Hepatocyte (in vitro differentiated cells): ENCODE measurements around the gene FBXL13. TPM values are rescaled to one million over a fixed set of nuclear protein-coding genes. Genes with fewer than 3 reads are reported as not detected.
"Not testable (repeated sequence)": the region's sequence is repeated elsewhere in the genome, so short reads cannot be mapped to it uniquely, and the experiment has no call there.

Source experiments
- DNase-seq: peaks from one replicate; pipeline ENCODE4 v3.0.0-alpha.2; 2016; ENCODE audit warnings: low spot score
- H2AFZ ChIP-seq: fragments of 200-600 bp; sonication (generic); 2 replicates; pipeline ENCODE4 v1.6.0; 2016; ENCODE audit warnings: antibody characterized with exemption, mild to moderate bottlenecking
- H3K27ac ChIP-seq: fragments of 200-600 bp; sonication (generic); 2 replicates; pipeline ENCODE4 v1.5.1; 2016; ENCODE audit warnings: mild to moderate bottlenecking
- H3K27me3 ChIP-seq: fragments of 200-600 bp; sonication (generic); 2 replicates; pipeline ENCODE4 v1.6.1; 2016
- H3K36me3 ChIP-seq: fragments of 200-600 bp; sonication (generic); replicated peaks from 2 replicates; pipeline ENCODE4 v1.5.1; 2016; ENCODE audit warnings: low read depth; ENCODE audit not compliant: insufficient read depth
- H3K4me1 ChIP-seq: fragments of 200-600 bp; sonication (generic); 2 replicates; pipeline ENCODE4 v1.5.1; 2016; ENCODE audit warnings: mild to moderate bottlenecking, moderate library complexity; ENCODE audit not compliant: insufficient read depth
- H3K4me2 ChIP-seq: fragments of 200-600 bp; sonication (generic); 2 replicates; pipeline ENCODE4 v1.6.0; 2016
- H3K4me3 ChIP-seq: fragments of 200-600 bp; sonication (generic); 2 replicates; pipeline ENCODE4 v1.5.1; 2016; ENCODE audit warnings: mild to moderate bottlenecking
- H3K79me2 ChIP-seq: fragments of 200-600 bp; sonication (generic); 2 replicates; pipeline ENCODE4 v1.6.0; 2017; ENCODE audit warnings: mild to moderate bottlenecking
- H3K9me2 ChIP-seq: fragments of 200-600 bp; sonication (generic); replicated peaks from 2 replicates; pipeline ENCODE4 v1.6.0; 2017; ENCODE audit warnings: mild to moderate bottlenecking; ENCODE audit not compliant: insufficient read depth
- H3K9me3 ChIP-seq: fragments of 200-600 bp; sonication (generic); 2 replicates; pipeline ENCODE4 v1.5.1; 2016; ENCODE audit warnings: low read depth, mild to moderate bottlenecking
- H4K20me1 ChIP-seq: fragments of 200-600 bp; sonication (generic); 2 replicates; pipeline ENCODE4 v1.6.0; 2016; ENCODE audit warnings: mild to moderate bottlenecking; ENCODE audit not compliant: insufficient read depth, poor library complexity, severe bottlenecking
- CTCF ChIP-seq: fragments of 200-600 bp; sonication (generic); IDR thresholded peaks from 2 replicates; pipeline ENCODE4 v1.5.1; 2016; ENCODE audit warnings: antibody characterized with exemption, mild to moderate bottlenecking; ENCODE audit not compliant: poor library complexity
- EZH2 ChIP-seq: fragments of 200-600 bp; sonication (generic); IDR thresholded peaks from 2 replicates; pipeline ENCODE4 v1.6.1; 2016; ENCODE audit warnings: antibody characterized with exemption, mild to moderate bottlenecking, borderline replicate concordance
- EZH2phosphoT487 ChIP-seq: fragments of 200-600 bp; sonication (generic); IDR thresholded peaks from one replicate; pipeline ENCODE4 v1.6.1; 2018; ENCODE audit warnings: antibody characterized with exemption, mild to moderate bottlenecking, low read depth, moderate library complexity; ENCODE audit not compliant: unreplicated experiment, severe bottlenecking
- WGBS: methylation state at CpG from one replicate; pipeline ENCODE4 v1.1.6; 2016; ENCODE audit warnings: low lambda C conversion rate; ENCODE audit errors: missing lambda C conversion rate; 5-methylcytosine and 5-hydroxymethylcytosine counted together
- polyA plus RNA-seq: library from polyadenylated mRNA; unstranded; fragments of >200 nt; fragmentation: Nextera tagmentation; extraction: Ambion mirVana; gene quantifications from 2 replicates; pipeline ENCODE4 v1.2.1, GENCODE V29; 2016
- total RNA-seq: library from RNA; depleted of rRNA; stranded (reverse); fragments of >200 nt; gene quantifications from 2 replicates; pipeline ENCODE4 v1.2.3, GENCODE V29; 2014

The FBXL13 gene
- total and polyA plus RNA-seq, 2 experiments from 2014 or later = 0.30 to 1.8 TPM

- H3K9me3 ChIP-seq = no peaks in the 10 kb centered on the region
- DNase-seq = no peak
- TF ChIP-seq EZH2phosphoT487 (no peak), CTCF (no peak), EZH2 (no peak)
Observed at GRCh38 chr7:102908676-102909075, 165.9 kb downstream of the FBXL13 start.

GRCh38 chr7:102903576-102903975, 171.0 kb downstream of the FBXL13 start:
- H3K4me1 ChIP-seq, H3K4me2 ChIP-seq, H3K36me3 ChIP-seq, DNase-seq, H3K27me3 ChIP-seq, H2AFZ ChIP-seq, H3K4me3 ChIP-seq, H3K27ac ChIP-seq, H3K9me2 ChIP-seq, H3K9me3 ChIP-seq, H4K20me1 ChIP-seq, H3K79me2 ChIP-seq: not testable (repeated sequence)
- WGBS = 95% methylated on average over 1 of the region's 1 CpG

More at GRCh38 chr7:102908676-102909075, 165.9 kb downstream of the FBXL13 start:
- no peaks in the 10 kb centered on the region for H3K9me2 ChIP-seq
- no peaks in the 10 kb centered on the region for H4K20me1 ChIP-seq
- no peaks in the 10 kb centered on the region for H3K4me1 ChIP-seq
- no peak overlapping the region for H3K4me3 ChIP-seq
- no peak overlapping the region for H3K4me2 ChIP-seq
- peaks cover 1% of the 10 kb centered on the region for H3K79me2 ChIP-seq
- H2AFZ ChIP-seq = no peak overlapping the region
- H3K36me3 ChIP-seq = no peaks in the 10 kb centered on the region
- H3K27ac ChIP-seq = no peak overlapping the region
- H3K27me3 ChIP-seq = no peaks in the 10 kb centered on the region

GRCh38 chr7:102902052-102902451, 172.5 kb downstream of the FBXL13 start:
- WGBS = 83% methylated on average over 2 of the region's 2 CpGs
- H3K27ac ChIP-seq, H3K4me2 ChIP-seq, H3K27me3 ChIP-seq, DNase-seq, H3K4me1 ChIP-seq, H3K9me3 ChIP-seq, H3K4me3 ChIP-seq, H3K79me2 ChIP-seq, H2AFZ ChIP-seq, H3K9me2 ChIP-seq, H3K36me3 ChIP-seq, H4K20me1 ChIP-seq: not testable (repeated sequence)

- no peak for TF ChIP-seq EZH2
- no peak for TF ChIP-seq CTCF
- no peak for TF ChIP-seq EZH2phosphoT487
- Histone ChIP-seq H3K4me2 (no peak overlapping the region), H3K9me2 (no peaks in the 10 kb centered on the region), H3K4me1 (no peaks in the 10 kb centered on the region), H3K4me3 (no peak overlapping the region), H4K20me1 (no peaks in the 10 kb centered on the region), H2AFZ (no peak overlapping the region), H3K9me3 (no peaks in the 10 kb centered on the region), H3K79me2 (no peaks in the 10 kb centered on the region), H3K36me3 (no peaks in the 10 kb centered on the region), H3K27ac (no peak overlapping the region), H3K27me3 (no peaks in the 10 kb centered on the region)
- WGBS = 92% methylated on average over 5 of the region's 5 CpGs
- DNase-seq = no peak
Observed at GRCh38 chr7:102898532-102898859, 176.1 kb downstream of the FBXL13 start.
